ENCODE results near the gene ZC3H6.

ZC3H6 gene

DNA sequence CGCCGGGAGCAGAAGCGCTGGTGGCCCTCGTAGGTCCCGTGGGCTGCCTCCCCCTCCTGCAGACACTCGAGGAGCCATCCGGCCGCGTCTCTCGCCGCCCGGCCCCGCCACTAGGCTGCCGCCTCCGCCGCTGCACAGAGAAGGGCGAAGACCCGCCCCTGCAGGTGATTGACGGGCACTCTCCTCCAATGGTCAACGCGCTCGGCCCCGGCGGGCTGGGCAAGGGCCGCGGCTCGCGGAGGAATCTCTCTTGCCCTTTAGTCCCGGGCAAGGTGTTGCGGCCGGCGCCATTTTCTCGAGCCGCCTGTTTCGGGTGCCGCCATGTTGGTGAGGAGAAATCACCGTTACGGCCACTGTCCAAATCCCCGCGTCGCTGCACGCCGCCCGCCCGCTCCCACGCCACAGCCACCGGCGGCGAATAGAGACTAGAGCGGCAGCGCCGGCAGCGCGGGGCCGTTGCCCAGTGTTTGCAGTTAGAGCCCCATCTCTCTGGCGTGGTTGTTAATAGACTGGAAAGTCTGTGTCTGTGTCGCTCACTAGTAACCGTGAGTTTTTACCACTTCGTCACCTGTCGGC is at the start of gene ZC3H6:
Gene ZC3H6, plus strand, starts transcription at position 287 of the 576 bp plus-strand sequence. CDS start 398 bp downstream, outside the sequence.
- peak; percentile 99 for DNase-seq (ENCODE audit: low spot score)

GRCh38 chr2:112229348-112229747 is 46.0 kb upstream of the ZC3H6 start:
- no peak for DNase-seq (ENCODE audit: low spot score)

DNA sequence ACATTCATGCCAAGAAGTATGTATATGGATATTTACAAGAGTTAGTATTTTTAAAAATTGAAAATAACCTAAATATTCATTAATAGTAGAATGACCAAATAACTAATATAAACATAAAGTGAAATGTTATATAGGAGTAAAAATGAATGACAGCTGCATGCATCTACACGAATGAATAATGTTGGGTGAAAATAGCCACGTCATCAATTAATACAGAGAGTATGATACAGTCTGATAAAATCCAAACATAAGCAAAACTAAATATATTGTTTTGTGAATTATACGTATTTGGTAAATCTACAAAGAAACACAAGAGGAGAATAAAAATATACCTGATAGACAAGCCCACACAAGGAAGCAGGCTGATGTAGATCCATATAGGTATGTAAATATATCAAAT is 45.0 kb upstream of the ZC3H6 start:
- DNase-seq (ENCODE audit: low spot score): no peak

DNA sequence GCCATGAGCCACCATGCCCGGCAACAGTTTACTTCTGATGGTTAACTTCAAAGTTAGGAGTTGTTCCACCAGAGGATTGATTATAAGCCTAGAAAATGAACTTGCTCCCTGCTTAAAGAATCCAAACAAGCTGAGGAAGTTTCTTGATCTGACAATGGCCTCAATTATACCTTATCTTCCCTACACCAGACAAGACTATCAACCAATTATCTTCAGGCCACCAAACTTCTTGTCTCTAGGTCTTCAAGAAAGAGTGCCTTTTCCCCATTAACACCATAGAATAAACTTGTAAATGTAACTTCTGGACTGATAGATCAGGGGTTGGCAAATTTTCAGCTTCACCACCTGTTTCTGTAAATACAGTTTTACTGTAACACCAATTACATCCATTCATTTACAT is 35.5 kb upstream of the ZC3H6 start:
- no peak for DNase-seq (ENCODE audit: low spot score)

- no peak for DNase-seq (ENCODE audit: low spot score)
Measured at GRCh38 chr2:112242384-112242783, 33.0 kb upstream of the ZC3H6 start.

DNA sequence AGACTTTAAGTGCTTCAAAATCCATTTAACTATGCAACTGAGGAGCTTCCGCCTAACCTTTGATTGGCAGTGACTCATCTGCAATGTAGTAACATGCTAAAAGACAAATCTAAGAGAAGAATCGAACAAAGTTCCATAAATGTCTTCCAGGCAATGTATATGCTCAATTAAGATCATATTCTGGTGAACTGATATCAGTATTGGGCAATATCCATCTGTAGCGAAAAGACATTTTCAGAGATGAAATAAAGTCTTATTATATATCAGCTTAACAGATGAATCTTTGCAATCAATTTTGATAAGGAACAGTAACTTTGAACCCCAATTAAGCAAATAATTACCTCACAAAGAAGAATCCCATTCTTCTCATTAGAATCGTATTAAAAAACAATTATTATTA is 32.2 kb upstream of the ZC3H6 start:
- peak; percentile 30 for DNase-seq (ENCODE audit: low spot score)

DNA sequence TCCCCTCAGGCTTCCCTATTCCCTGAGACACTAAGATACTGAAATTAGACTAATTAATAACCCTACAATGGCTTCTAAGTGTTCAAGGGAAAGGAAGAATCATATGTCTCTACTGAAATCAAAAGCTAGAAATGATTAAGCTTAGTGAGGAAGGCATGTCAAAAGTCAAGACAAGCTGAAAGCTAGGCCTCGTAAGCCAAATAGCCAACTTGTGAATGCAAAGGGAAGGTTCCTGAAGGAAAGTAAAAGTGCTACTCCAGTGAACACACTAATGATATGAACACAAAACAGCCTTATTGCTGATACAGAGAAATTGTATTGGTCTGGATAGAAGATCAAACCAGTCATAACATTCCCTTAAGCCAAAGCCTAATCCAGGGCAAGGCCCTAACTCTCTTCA is 30.5 kb upstream of the ZC3H6 start:
- DNase-seq (ENCODE audit: low spot score): no peak

DNA sequence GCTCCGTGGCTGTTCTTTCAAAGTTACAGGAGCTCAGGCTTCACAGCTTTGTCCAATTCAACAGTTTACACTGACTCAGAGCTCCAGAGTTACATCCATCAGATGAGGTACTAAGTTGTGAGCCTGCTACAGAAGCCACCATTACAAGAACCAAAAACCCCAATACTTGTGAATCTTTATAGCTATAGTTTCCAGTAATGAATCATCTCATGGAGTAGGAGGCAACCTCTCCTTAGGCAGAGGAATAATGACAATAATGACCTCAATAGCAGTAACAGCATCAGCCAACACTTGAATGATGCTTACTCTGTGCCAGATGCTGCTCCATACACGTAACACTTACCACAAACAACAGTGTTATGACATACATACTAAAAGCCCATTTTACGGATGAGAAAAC is 24.1 kb upstream of the ZC3H6 start:
- DNase-seq (ENCODE audit: low spot score): no peak

DNA sequence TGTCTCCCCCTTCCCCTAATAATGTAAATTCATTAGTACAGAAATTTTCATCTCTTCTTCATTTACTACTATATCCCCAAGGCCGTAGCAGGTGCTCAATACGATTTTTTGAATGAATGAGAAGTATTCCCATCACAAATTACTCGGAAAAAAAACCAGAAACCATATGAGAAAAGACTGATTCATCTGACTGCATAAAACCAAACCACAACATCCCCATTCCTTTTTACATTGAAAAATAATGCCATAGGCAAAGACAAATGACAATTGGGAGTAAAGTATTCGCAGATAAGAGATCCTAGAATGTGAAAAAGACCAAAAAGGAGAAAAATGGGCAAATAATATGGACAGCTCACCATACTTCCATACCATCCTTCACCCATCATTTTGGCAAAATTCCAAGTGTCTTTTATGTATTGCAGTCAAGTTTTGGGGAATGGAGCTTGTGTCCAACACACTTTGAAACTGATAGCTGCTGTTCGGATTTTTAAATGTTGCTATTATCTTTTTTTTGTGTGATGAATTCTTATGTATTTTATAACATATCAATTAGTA is 22.1 kb upstream of the ZC3H6 start:
- no peak for DNase-seq (ENCODE audit: low spot score)

DNA sequence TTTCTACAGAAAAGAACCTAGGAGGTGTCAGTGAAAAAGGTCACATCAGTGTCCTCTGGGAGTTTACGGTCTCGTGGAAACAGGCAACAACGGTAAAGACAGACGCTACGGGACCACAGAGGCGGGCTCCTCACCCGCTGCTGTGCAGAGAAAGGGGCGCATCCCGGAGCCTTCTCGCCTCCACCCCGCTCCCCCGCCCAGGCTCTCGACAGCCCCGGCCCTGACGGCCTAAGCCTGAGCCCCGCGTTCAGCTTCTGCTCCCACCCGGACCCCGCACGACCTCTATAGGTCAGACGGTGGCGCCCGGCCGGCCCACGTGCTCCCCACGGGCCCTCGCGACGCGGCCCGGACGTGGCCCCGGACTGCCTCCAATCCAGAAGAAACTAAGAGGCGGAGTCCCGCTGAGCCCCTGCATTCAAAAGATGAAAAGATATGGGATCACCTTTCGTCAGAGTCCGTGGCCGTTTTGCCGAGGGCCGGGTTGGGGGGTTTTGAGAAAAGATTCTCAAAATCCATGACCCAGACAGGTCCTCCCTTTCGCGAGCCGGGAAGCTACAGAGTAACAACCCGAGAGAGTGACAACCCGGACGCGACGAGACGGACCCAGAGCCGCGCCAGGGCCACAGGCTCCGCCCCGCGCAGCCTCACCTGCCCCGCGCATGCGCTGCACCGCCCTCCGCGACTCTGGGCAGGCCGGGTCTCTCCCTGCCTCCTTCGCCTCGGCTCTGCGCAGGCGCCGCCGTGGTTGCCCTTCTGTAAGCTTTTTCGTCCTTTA is 20.7 kb upstream of the ZC3H6 start, which contains the start of gene ZC3H8:
Gene ZC3H8, minus strand, starts transcription at position 577 of the 775 bp plus-strand sequence. Its CDS starts 61 bp downstream, at position 516.
- peak; percentile 90 for DNase-seq (ENCODE audit: low spot score)

DNA sequence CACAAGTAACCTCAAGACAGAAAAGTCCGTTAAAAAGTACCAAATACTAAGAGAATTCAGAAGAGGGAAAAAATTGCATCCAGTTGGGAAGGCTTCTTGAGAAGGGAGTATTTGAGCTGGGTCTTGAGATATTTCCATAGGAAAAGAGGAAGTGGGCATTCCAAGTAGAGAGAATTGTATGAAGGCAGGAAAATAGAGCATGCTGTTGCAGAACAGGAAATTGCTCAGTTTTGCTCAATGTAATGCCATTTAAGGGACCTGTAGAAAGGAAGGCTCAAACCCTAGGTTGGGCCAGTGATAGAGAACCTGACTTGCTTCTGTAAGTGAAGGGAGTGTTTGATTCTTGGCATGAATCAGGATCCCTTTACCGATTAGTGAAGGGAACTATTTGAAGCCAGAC is 19.5 kb upstream of the ZC3H6 start:
- DNase-seq (ENCODE audit: low spot score): no peak

DNA sequence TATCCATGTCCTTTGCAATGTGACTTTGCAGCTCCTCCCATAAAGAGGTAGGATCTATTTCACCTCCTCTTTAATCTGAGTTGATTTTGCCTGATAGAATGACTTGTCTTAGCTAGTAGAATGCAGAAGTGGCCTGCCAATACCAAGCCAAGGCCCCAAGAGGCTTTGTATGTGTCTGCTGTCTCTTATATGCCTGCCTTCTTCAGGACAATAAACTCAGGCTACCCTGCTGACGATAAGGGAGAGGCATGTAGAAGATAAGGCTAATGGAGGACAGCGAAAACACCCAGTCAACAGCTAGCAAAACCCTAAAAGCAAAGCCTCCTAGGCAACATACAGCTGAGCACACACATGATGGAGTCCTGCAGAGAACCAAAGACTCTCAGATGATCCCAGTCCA is 18.7 kb upstream of the ZC3H6 start:
- no peak for DNase-seq (ENCODE audit: low spot score)

DNA sequence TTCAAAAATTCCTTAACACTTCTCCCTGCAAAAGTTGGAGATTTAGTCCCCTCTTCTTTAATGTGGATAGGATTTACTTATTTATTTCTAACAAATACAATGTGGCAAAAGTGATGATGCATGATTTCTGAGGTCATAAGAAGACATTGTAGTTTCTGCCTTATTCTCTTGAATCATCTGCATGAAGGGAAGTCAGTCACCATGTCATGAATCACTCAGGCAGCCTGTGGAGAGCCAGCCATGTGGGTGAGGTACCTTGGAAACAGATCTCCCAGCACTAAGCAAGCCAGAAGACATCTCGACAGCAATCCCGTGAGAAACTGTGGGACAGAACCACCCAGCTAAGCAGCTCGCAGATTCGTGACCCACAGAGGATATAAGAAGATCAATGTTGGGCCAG is 17.8 kb upstream of the ZC3H6 start:
- no peak for DNase-seq (ENCODE audit: low spot score)

DNA sequence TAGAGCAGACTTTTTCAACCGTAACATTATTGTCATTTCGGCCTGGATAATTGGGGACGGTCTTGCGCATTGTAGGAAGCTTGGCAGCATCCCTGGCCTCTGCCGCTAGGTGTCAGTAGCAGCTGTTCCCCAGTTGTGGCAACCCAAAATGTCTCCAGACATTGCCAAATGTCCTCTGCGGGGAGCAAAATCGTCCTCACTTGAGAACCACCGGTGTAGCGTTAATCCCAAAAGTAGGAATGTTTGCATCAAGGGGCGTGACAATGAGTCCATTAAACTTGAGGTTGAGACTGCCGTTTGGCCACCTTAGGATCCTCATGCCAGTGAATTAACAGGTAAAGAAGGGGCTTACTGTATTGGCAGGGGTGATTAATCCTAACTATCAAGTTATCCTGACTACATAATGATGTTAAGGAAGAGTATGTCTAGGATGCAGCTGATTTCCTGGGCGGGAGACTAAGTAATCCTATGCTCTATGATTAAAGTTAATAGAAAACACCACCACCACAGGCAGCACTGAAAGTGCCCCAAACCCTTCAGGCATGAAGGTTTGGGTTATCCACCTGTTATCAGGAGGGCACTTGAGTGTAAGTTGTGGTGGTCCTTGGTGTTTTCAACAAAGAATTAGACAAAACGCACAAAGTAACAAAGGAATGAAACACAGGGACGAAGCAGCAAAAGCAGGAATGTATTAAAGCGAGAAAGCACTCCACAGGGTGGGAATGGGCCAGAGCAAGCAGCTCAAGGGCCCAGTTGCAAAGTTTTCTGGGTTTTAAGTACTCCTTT is 15.7 kb upstream of the ZC3H6 start:
- DNase-seq (ENCODE audit: low spot score): peak; percentile 77

DNA sequence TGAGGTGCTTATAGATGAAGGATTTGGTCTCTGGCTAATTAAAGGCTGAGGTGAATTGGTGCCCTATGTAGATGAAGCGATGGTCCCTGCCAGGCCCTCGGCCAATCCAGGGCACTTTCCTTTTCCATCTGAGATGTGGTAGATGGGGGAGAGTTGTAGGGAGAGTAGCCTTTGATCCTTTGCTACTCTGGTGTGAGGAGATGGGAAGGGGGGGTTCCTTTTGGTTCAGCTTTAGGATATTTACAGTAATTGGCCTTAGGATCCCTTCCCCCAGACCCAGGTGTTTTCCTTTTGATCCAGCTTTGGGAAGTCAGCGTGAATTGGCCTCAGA is 15.1 kb upstream of the ZC3H6 start:
- DNase-seq (ENCODE audit: low spot score): no peak

DNA sequence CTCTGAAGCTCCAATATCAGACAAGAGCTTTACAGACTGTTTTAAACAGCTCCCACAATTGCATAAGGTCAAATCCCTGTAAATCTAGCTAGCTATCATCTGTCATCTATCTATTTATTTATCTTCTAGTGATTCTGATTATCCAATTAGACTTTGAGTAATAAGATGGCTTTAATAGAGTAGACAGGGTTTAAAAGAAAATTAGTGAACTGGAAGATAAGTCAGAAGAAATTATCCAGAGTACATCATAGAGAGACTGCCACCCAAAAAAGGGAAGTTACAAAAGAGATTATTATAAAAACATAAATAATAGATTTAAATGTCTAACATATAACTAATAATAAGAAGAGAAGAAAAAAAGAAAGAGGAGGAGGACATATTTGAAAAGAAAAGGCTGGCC is 12.5 kb upstream of the ZC3H6 start:
- no peak for DNase-seq (ENCODE audit: low spot score)

- no peak for DNase-seq (ENCODE audit: low spot score)
Measured at GRCh38 chr2:112268547-112268946, 6.8 kb upstream of the ZC3H6 start.

DNA sequence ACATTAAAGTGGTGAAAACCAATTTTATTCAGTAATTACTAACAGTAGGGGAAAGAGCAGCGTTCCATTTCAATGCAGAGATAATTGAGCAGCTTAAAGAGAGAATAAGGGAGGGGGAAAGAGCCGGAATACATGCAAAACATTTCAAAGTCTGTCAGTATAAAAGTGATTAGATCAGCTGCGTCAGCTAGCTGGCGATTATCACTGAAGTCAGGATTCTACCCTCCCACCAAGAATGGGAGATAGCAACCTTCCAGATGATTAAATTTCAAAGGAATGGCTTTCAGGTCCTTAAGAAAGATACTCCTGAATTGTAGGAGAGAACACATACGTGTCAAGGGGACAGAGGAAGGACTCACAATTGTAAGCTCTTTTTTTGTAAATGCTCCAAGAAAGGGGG is 2.7 kb upstream of the ZC3H6 start:
- DNase-seq (ENCODE audit: low spot score): no peak

DNA sequence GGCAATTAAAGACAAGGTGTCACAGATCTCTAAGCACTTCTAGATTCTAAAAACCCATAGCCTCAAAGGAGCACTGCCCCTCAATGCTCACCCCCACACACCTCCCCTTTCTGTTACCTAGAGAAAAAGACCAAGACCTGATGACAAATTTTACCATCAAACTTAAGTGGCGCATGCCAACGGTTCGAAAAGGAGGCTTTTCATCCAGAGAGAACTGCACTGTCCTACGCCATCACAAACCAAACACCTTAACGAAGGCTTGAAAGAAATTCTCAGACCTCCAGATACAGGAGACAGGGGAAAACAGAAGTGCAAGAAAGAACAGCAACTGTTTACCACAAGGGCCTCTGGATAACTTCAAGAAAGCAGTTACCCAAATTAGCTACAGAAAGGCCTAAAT is 2.0 kb upstream of the ZC3H6 start:
- DNase-seq (ENCODE audit: low spot score): no peak

DNA sequence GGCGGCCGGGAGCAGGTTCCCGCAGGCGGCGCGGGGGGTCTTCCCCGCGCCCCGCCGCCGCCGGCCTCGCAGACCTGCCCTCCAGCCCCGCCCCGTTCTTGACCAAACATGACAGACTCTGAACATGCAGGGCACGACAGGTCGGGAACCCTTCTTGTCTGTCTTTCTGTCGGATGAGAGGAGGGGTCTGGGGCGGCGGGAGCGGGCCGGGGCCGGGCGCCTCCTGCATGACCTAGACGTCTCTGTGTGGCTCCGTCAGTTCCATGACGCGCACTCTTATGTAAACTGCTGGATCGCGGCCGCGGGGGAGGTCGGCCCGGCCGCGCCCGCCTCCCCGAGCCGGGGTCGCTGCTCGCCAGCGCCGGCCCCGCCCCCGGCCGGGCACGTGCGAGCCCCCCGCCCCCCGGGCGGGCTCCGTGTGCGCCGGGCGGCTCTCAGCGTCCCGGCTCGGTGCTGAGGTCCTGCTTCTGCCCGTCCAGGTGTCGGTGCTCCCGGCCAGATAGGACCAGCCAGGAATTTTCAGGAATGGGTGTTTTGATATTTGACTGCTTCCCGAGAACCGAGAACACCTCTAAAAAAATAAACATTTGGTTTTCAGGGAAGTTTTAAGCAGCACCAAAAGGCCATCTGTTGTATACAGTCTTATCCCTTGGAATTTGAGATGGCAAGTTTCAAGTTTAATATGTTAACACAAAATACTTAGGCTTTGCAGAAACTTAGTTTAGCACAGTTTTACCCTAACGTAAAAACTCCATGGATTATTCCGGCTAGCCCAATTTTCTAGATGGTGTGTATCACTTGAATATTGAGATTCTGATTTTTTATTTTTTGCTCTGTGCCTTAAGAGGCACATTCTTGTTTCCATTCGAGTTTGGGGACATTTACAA is 733 bp downstream of the ZC3H6 start:
- DNase-seq (ENCODE audit: low spot score): peak; percentile 85

- no peak for DNase-seq (ENCODE audit: low spot score)
Measured at GRCh38 chr2:112276954-112277353, 1.6 kb downstream of the ZC3H6 start.

Measured in putamen (tissue), 1 donor.